ENCODE data around the gene PRR32.
"Not testable (repeated sequence)": the region's sequence is repeated elsewhere in the genome, so short reads cannot be mapped to it uniquely, and the experiment has no call there.

The PRR32 gene, protein sequence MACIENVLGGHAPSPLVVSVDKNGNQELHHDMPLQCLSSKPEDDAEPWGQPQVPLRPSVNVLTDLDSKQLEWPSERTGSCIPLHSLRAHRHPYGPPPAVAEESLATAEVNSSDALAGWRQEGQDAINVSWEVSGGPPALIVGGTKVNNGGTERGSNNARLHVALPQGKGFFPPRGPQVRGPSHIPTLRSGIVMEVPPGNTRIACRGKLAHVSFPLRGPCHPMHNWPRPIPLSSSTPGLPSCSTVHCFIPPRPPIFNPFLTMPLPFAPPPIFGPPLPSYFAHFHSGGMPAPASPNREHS

DNA sequence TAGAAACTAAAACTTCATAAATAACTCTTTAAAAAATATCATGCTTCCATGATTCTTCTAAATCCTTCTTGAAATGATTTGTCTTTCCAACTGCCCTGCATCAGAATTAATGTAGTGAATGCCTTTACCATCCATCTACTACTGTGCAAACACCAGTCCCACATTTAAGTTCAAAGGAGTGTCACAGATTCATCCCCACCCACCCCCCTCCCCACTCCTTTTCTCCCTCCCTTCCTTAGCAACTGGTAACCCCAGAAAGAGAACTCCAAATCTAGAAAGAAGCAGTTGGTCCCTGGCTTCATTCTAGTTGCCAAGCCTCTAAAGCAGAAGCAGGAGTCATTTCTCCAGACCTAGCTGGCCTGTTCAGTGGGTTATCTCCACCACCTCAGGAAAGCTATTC lies at the start of gene PRR32:
PRR32 (plus strand) TSS at position 301 of the 400 bp plus-strand sequence. CDS start 115 bp downstream, outside the sequence.
- DNase-seq (ENCODE audit: low read depth in 2 of 2): no peak

DNA sequence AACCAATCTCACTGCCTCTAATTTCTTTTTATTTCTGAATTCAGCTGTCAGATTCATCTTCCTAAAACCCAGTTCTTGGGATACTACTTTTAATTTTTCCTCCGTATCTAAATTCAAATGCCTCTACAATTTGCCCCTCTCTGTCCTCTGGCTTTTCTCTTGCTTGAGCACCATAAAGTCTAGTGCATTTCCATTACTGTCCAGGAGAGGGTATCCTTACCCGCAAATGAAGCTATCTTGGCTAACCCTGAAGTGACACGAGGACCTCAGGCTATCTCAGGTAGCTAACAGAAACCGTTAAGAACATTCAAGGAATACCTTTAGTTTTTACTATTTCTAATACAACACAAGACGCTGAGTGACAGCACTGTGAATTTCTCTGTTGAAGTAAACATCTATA lies 49.4 kb upstream of the PRR32 start:
- DNase-seq (ENCODE audit: low read depth in 2 of 2): no peak

DNA sequence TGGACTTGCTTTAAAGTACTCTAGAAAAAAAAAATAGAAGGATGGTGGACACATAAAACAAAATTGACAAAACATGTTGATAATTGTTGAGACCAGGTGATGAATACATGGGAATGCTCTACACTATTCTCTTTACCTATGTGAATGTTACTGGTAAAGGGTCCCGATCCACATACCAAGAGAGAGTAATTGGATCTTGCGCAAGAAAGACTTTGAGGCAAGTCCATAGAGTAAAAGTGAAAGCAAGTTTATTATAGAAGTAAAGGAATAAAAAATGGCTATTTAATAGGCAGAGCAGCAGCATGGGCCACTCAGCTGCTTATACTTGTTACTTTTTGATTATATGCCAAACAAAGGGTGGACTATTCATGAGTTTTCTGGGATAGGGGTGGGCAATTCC lies 34.0 kb upstream of the PRR32 start:
- DNase-seq (ENCODE audit: low read depth in 2 of 2): no peak

DNA sequence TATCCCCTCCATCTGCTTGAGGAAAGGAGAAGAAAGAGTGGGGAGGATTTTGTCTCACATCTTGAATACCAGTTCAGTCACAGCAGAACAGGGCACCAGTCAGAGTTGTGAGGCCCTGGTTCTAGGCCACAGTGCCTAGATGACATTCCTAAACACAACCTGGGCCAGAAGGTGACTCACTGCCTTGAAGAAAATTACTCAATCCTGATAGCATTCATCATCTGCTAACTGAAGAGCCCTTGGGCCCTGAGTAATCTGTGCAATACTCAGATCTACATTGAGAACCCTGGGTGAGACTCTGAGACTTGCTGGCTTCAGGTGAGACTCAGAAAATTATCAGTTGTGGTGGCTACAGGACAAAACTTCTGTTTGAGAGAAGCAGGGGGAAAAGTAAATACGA lies 20.5 kb upstream of the PRR32 start:
- DNase-seq (ENCODE audit: low read depth in 2 of 2): no peak

DNA sequence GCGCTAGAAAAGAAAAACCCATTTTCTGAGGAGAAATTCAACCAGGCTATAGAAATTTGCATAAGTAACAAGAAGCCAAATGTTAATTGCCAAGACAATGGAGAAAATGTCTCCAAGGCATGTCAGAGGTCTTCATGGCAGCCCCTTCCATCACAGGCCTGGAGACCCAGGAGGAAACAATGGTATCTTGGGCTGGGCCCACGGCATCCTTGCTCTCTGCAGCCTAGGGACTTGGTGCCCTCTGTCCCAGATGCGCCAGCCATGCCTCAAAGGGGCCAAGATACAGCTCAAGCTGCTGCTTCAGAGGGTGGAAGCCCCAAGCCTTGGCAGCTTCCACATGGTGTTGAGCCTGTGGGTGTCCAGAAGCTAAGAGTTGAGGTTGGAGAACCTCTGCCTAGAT lies 12.7 kb upstream of the PRR32 start:
- not testable (repeated sequence) for DNase-seq (ENCODE audit: low read depth in 2 of 2)

DNA sequence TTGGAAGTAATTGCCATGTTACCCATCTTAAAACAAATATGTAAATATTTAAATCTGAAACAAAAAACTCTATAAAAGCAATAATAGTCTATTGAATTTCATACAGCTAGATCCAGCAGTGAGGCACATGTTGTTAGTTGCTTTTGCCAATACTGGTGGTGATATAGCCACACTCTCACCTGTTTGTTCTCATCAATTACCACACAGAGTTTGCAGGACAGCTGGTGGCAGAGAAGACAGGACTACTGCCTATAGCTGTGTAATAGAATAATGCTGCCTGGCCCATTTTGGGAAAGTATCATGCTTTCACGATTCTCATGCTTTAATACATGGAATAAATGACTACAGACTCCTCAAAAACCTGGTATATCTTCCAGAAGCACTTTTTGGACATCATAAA lies 3.7 kb upstream of the PRR32 start:
- DNase-seq (ENCODE audit: low read depth in 2 of 2): no peak

DNA sequence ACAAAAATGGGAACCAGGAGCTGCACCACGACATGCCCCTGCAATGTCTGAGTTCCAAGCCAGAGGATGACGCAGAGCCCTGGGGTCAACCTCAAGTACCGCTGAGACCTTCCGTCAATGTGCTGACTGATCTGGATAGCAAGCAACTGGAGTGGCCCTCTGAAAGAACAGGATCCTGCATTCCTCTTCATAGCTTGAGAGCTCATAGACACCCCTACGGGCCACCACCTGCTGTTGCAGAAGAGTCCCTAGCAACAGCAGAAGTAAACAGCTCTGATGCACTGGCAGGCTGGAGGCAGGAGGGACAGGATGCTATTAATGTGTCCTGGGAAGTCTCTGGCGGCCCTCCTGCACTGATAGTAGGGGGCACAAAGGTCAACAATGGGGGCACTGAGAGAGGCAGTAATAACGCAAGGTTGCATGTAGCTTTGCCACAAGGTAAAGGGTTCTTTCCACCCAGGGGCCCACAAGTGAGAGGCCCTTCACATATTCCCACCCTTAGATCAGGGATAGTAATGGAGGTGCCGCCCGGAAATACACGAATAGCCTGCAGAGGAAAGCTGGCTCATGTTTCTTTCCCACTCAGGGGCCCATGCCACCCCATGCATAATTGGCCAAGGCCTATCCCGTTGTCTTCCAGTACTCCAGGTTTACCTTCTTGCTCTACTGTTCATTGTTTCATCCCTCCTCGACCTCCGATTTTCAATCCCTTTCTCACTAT lies 1.3 kb downstream of the PRR32 start:
- no peak for DNase-seq (ENCODE audit: low read depth in 2 of 2)

DNA sequence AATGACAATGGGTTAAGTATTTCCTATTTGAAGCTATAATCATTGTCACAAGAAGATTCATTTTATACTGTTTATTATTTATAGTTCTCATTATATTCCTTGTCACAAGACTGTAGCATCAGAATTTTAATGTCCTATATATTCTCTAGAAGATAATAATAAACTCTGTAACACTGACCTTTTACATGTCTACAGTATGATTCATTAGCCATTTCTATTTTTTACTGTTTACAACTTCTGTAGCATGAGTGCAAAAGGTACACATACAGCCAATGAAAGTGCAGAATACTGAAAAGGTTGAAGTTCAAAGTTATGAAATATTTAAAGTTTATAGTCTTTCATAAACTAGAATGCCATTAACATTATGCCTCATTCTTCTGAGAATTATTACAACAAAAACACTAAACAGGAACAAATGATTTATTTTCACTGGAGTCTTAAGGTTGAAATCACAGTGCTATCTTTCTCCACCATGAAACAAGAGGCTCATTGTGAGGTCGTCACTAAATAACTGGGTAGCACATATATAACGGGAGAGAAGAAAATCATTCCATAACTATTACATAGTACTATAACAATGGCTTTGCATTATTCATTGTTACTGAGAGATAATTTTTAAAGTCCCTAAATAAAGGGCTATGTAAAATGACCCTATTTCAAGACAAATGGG lies 4.9 kb downstream of the PRR32 start:
- DNase-seq (ENCODE audit: low read depth in 2 of 2): no peak

DNA sequence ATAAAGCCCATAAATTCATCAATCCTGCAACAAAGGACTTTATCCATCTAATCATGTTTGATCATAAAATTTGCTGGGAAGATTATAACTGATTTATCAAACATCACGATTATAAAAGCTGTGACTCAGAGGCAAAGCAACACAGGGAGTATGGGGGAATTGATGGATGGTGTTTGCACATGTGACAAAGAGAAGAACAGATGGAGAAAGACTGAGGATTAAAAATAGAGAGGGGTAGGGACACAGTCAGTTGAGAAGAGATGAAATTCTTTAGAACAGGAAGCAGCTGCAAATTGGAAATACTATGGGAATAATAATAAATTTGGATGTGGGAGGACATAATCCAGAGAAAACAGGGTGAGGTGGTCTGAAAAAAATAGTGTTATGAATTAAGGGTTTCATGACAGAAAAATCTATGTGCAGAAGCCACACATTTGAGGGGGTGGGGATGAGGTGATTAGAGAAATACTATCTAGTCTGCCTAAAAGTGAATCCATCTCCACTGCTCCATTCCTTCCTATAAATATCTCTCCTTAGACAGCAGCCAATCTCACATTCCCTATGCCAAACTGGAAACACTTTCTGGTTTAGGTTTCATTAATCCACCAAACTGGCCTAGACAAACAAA lies 6.2 kb downstream of the PRR32 start:
- no peak for DNase-seq (ENCODE audit: low read depth in 2 of 2)

DNA sequence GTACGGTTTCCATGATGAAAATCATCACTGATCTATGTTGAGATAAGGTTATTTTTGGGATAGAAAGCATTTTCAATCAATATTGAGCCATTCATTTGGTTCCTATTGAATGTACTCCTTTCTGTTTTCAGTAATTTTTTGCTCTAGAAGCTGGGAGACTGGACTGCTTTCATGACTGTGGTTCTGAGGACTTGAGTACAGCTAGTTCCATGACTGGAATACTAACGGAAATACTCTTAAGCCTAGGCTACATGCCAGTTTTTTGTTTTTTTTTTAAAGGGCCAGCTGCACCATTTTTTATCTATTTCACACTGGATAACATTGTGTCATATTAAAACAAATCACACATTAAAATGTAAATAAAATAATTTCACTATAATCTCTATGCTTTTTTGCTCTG lies 16.7 kb downstream of the PRR32 start:
- no peak for DNase-seq (ENCODE audit: low read depth in 2 of 2)

DNA sequence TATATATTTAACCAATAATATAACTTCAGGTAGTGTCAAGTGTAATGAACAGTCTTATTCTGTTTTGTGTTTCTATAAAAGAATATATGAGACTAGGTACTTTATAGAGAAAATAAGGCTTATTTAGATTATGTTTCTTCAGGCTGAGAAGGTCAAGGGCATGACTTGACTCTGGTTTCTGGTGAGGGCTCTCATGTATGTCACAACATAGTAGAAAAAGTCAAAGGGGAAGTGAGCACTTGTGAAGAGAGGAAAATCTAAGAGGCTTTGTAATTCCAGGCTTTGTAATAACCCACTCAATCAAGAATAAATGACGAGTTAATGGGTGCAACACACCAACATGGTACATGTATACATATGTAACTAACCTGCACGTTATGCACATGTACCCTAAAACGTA lies 27.6 kb downstream of the PRR32 start:
- DNase-seq (ENCODE audit: low read depth in 2 of 2): no peak

DNA sequence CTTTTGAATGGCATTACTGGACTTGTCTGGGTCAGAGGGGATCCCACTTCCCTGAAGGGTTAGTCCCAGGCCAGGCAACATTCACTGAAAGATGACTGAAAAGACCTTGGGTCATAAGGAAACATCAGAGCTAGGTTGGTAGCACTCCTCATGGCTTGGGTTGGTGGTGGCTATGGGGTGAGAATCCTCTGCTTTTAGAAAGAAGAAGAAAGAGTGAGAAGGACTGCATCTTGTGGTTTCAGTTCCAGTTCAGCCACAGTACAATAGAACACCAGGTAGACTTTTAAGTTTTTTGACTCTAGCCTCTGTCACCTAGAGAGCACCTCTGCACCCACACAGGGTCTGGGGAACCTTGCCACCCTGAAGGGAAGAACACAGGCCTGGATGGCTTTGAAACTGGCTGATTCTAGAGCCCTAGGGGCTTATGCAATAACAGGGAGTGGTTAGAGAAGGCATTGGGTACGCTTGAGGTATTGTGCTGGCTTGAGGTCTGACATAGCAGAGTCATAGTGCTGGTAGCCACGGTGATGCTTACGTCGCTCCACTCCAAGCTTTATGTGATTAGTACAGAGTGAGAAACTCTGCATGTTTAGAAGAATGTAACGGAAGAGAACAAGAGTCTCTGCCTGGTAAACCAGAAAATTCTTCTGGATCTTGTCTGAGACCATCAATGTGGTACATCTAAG lies 36.5 kb downstream of the PRR32 start:
- no peak for DNase-seq (ENCODE audit: low read depth in 2 of 2)

Measured in stimulated activated CD4-positive, alpha-beta T cell treated with anti-CD3 and anti-CD28 coated beads, Interleukin-1b, Interleukin-23, amount 100 ng/mL, for 1 hour (primary cell).